ENCODE results near the gene KRT75. TPM values are rescaled to one million over a fixed set of nuclear protein-coding genes. Genes with fewer than 3 reads are reported as not detected.

Gene KRT75
- total and polyA plus RNA-seq, 2 of the 4 experiments (the other 2 are of a cell fraction), result not detected

DNA sequence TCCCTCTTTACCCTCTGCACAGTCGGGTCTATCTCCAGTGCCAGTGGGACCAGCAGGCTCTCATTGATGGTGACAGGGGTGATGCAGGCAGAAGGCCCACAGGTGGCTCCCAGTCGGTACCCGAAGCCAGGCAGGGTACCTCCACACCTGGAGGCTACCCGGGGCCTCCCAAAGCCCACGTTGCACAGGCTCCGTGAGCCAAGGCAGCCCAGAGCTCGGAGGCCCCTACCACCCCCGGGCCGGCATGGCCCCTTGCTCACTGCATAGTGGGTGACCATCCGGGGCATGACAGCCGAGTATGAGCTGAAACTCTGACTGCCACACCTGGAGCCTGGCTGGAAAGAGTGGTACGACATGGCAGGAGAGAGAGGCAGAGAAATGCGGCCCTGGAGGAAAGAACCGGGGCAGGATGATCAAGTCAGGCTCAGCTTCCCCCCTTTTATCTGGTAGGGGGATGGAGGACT, 28.2 kb downstream of the KRT75 start, which contains the start of gene KRT82:
KRT82 (minus strand) TSS at position 414 of the 464 bp plus-strand sequence; CDS start at position 356, 58 bp downstream.
- Histone ChIP-seq H3K4me2 (ENCODE audit: low read depth, low read length) (no peak within 1 kb of the TSS), H3K56ac (ENCODE audit: extremely low read depth, insufficient read depth, low read length) (no peak within 1 kb of the TSS), H4K91ac (ENCODE audit: insufficient read depth, low read depth, low read length) (no peak within 1 kb of the TSS), H3K9me1 (ENCODE audit: insufficient read depth, low read length) (no peaks in the 10 kb centered on the region), H3K9ac (ENCODE audit: low read depth, low read length) (no peak within 1 kb of the TSS), H2BK20ac (ENCODE audit: low read depth, low read length) (no peak within 1 kb of the TSS), H2BK5ac (ENCODE audit: low read depth, low read length, poor library complexity, severe bottlenecking) (no peak within 1 kb of the TSS), H3K36me3 (ENCODE audit: control insufficient read depth, insufficient read depth, low read length) (no peaks in the 10 kb centered on the region), H4K8ac (ENCODE audit: low read depth in 2 of 2, low read length in 2 of 2) (no peak within 1 kb of the TSS), H3K9me3 (ENCODE audit: control insufficient read depth, insufficient read depth, low read length) (no peaks in the 10 kb centered on the region), H4K20me1 (ENCODE audit: insufficient read depth, low read length) (no peaks in the 10 kb centered on the region), H3K79me1 (ENCODE audit: low read depth in 1 of 2, low read length in 2 of 2) (no peaks in the 10 kb centered on the region), H3K18ac (ENCODE audit: low read depth, low read length) (no peak within 1 kb of the TSS), H3K4me1 (ENCODE audit: control insufficient read depth, insufficient read depth, low read length) (no peaks in the 10 kb centered on the region), H3K4ac (ENCODE audit: low read depth, low read length) (no peak within 1 kb of the TSS), H3K27ac (ENCODE audit: insufficient read depth, low read length) (no peak within 1 kb of the TSS), H3K23ac (ENCODE audit: low read depth, low read length) (no peak within 1 kb of the TSS), H2AK5ac (ENCODE audit: low read depth, low read length) (no peak within 1 kb of the TSS), H3K27me3 (ENCODE audit: control insufficient read depth, insufficient read depth, low read length) (peaks cover 50% of the 10 kb centered on the region), H2AFZ (replicated peaks; ENCODE audit: low read length, poor library complexity) (no peak within 1 kb of the TSS), H2BK15ac (ENCODE audit: low read depth, low read length) (no peak within 1 kb of the TSS), H2AK9ac (replicated peaks; ENCODE audit: low read depth, low read length, poor library complexity) (no peak within 1 kb of the TSS), H4K5ac (ENCODE audit: low read depth, low read length) (no peak within 1 kb of the TSS), H3K4me3 (ENCODE audit: insufficient read depth, low read depth, low read length) (no peak within 1 kb of the TSS), H2BK120ac (ENCODE audit: low read depth, low read length) (no peak within 1 kb of the TSS), H3K14ac (replicated peaks; ENCODE audit: low read depth, low read length) (no peak within 1 kb of the TSS)
- ChIA-PET CTCF (no interaction called here), POLR2A (ENCODE audit: unreplicated experiment) (no interaction called here)
- WGBS, 2 experiments (ENCODE audit: extremely low coverage in 2 of 2, insufficient read length in 1 of 2), result 58% methylated on average over 5 of the region's 14 CpGs; no CpG with 5 or more reads in 1 of the 2 experiments
- no peak for ATAC-seq (ENCODE audit: low read depth)
- no peak for DNase-seq
- BruUV-seq (replicated peaks), result no TSS peak
- TF ChIP-seq CEBPB (IDR thresholded peaks at IDR 0.05; ENCODE audit: low read depth, low read length), result no peak
- no peak for TF ChIP-seq RFX5 (IDR thresholded peaks at IDR 0.05; ENCODE audit: low read depth, low read length)
- TF ChIP-seq FOS (IDR thresholded peaks at IDR 0.05; ENCODE audit: low read depth, low read length), result no peak
- TF ChIP-seq, protein P1, sequence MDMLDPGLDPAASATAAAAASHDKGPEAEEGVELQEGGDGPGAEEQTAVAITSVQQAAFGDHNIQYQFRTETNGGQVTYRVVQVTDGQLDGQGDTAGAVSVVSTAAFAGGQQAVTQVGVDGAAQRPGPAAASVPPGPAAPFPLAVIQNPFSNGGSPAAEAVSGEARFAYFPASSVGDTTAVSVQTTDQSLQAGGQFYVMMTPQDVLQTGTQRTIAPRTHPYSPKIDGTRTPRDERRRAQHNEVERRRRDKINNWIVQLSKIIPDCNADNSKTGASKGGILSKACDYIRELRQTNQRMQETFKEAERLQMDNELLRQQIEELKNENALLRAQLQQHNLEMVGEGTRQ (IDR thresholded peaks at IDR 0.05; ENCODE audit: low read depth, low read length), result no peak
- no peak for TF ChIP-seq MAZ (IDR thresholded peaks at IDR 0.05; ENCODE audit: borderline replicate concordance, low read depth, low read length)
- no peak for TF ChIP-seq POLR2A (IDR thresholded peaks at IDR 0.05; ENCODE audit: low read depth, low read length)
- no peak for TF ChIP-seq SMC3 (IDR thresholded peaks at IDR 0.05; ENCODE audit: low read depth, low read length)
- TF ChIP-seq BHLHE40 (IDR thresholded peaks at IDR 0.05; ENCODE audit: low read depth, low read length), result no peak
- TF ChIP-seq, protein P2, sequence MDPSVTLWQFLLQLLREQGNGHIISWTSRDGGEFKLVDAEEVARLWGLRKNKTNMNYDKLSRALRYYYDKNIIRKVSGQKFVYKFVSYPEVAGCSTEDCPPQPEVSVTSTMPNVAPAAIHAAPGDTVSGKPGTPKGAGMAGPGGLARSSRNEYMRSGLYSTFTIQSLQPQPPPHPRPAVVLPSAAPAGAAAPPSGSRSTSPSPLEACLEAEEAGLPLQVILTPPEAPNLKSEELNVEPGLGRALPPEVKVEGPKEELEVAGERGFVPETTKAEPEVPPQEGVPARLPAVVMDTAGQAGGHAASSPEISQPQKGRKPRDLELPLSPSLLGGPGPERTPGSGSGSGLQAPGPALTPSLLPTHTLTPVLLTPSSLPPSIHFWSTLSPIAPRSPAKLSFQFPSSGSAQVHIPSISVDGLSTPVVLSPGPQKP (IDR thresholded peaks at IDR 0.05; ENCODE audit: borderline replicate concordance, low read depth, low read length), result no peak
- no peak for TF ChIP-seq CHD1 (IDR thresholded peaks at IDR 0.05; ENCODE audit: low read depth, low read length)
- TF ChIP-seq MXI1 (IDR thresholded peaks at IDR 0.05; ENCODE audit: borderline replicate concordance, low read depth, low read length), result no peak
- no peak for TF ChIP-seq RAD21 (IDR thresholded peaks at IDR 0.05; ENCODE audit: low read length)
- TF ChIP-seq RCOR1 (IDR thresholded peaks at IDR 0.05; ENCODE audit: insufficient replicate concordance, low read length), result no peak
- no peak for TF ChIP-seq NFE2L2 (IDR thresholded peaks at IDR 0.05; ENCODE audit: low read depth, low read length)
- TF ChIP-seq MAFK (IDR thresholded peaks at IDR 0.05; ENCODE audit: low read depth, low read length), result no peak
- in situ Hi-C loops (cut with MboI; ENCODE audit: low sequenced_read_pairs) (no loop called here), intact Hi-C loops (cut with micrococcal nuclease) (no loop called here), dilution Hi-C loops (cut with HindIII; ENCODE audit: low sequenced_read_pairs, unreplicated experiment) (no loop called here)

All from IMR-90 (cell line).